T47D (cell line): ENCODE data around the gene RAP1GAP2.

Experiments
- DNase-seq, 2 experiments: peaks; one replicate each; pipeline versions ENCODE4 v3.0.0 to v3.0.0-alpha.2; 2011 to 2012; ENCODE audit warnings: low read depth in 1 of 2, low spot score in 1 of 2
- JUND ChIP-seq: IDR thresholded peaks from 2 replicates; pipeline ENCODE4 v1.6.1; 2012; ENCODE audit warnings: low read depth
- in situ Hi-C: cut with HindIII; loops from 2 replicates; pipeline ENCODE4 v1.10.0; 2016; ENCODE audit warnings: low sequenced_read_pairs, low pct_unique_long_range_greater_than_20kb

RAP1GAP2 gene

GRCh38 chr17:2929881-2930533 lies 133.8 kb downstream of the RAP1GAP2 start:
- peak; percentile 54 to 56 for DNase-seq
- no peak for TF ChIP-seq JUND
- in situ Hi-C loops = no loop called here

GRCh38 chr17:2931876-2932275 lies 135.6 kb downstream of the RAP1GAP2 start:
- TF ChIP-seq JUND = no peak
- no peak for DNase-seq
- in situ Hi-C loops = no loop called here

GRCh38 chr17:2932946-2933345 lies 136.7 kb downstream of the RAP1GAP2 start:
- no peak for TF ChIP-seq JUND
- no peak for DNase-seq
- in situ Hi-C loops = no loop called here

- in situ Hi-C loops = no loop called here
Measured at GRCh38 chr17:2933606-2934005, 137.4 kb downstream of the RAP1GAP2 start.

GRCh38 chr17:2935632-2936031 lies 139.4 kb downstream of the RAP1GAP2 start:
- DNase-seq = no peak
- in situ Hi-C loops = no loop called here
- TF ChIP-seq JUND = no peak

More at GRCh38 chr17:2933606-2934005, 137.4 kb downstream of the RAP1GAP2 start:
- TF ChIP-seq JUND = no peak
- no peak for DNase-seq

GRCh38 chr17:2936351-2936750 lies 140.1 kb downstream of the RAP1GAP2 start:
- no peak for TF ChIP-seq JUND
- in situ Hi-C loops = no loop called here
- no peak for DNase-seq

GRCh38 chr17:2936771-2937321 lies 140.6 kb downstream of the RAP1GAP2 start:
- in situ Hi-C loops = no loop called here
- TF ChIP-seq JUND = no peak

GRCh38 chr17:2937331-2938003 lies 141.2 kb downstream of the RAP1GAP2 start:
- peak in 1 of 2 experiments; percentile 21 for DNase-seq
- TF ChIP-seq JUND = no peak
- in situ Hi-C loops = no loop called here

More at GRCh38 chr17:2936771-2937321, 140.6 kb downstream of the RAP1GAP2 start:
- DNase-seq = no peak

GRCh38 chr17:2939714-2940351 lies 143.6 kb downstream of the RAP1GAP2 start:
- in situ Hi-C loops = no loop called here
- no peak for TF ChIP-seq JUND
- no peak for DNase-seq

- TF ChIP-seq JUND = no peak
- no peak for DNase-seq
- in situ Hi-C loops = no loop called here
Measured at GRCh38 chr17:2940352-2940751, 144.1 kb downstream of the RAP1GAP2 start.

- no peak for DNase-seq
- TF ChIP-seq JUND = no peak
- in situ Hi-C loops = no loop called here
Measured at GRCh38 chr17:2943981-2944380, 147.7 kb downstream of the RAP1GAP2 start.

- no peak for DNase-seq
- TF ChIP-seq JUND = no peak
- in situ Hi-C loops = no loop called here
Measured at GRCh38 chr17:2945299-2945698, 149.1 kb downstream of the RAP1GAP2 start.

GRCh38 chr17:2946144-2946543 lies 149.9 kb downstream of the RAP1GAP2 start:
- no peak for DNase-seq
- in situ Hi-C loops = no loop called here
- TF ChIP-seq JUND = no peak
